Endothelial cell of umbilical vein (primary cell): ENCODE results near the gene PLXNA1. TPM values are rescaled to one million over a fixed set of nuclear protein-coding genes. Genes with fewer than 3 reads are reported as not detected.

Experiments used
- BruUV-seq: library from RNA; stranded (reverse); fragments of 400-500 nt; replicated peaks from 2 replicates; lab custom pipeline; 2021; lab: Mats Ljungman, UMichigan
- CTCF ChIA-PET: fragments of 300-600, 350-600 bp; sonication (Branson Sonifier 250); formaldehyde crosslinking; loops from one replicate; lab custom pipeline; 2021; ENCODE audit warnings: antibody characterized with exemption, inconsistent platforms; lab: Charles Lee
- POLR2A ChIA-PET: fragments of 300-600, 350-600 bp; sonication (Branson Sonifier 250); formaldehyde crosslinking; loops from one replicate; lab custom pipeline; 2021; ENCODE audit warnings: antibody characterized with exemption, inconsistent platforms; lab: Charles Lee
- DNase-seq: peaks from one replicate; pipeline ENCODE4 v3.0.0-alpha.2; 2011; ENCODE audit warnings: low read depth, low spot score
- FAIRE-seq: peaks from 2 replicates; lab custom pipeline; 2011; peaks lifted over from hg19 to GRCh38; lab: Jason Lieb, UNC
- H2AFZ ChIP-seq: 2 replicates; pipeline ENCODE4 v1.6.0; 2012; ENCODE audit warnings: low read depth, low read length, control low read depth, inconsistent platforms
- H3K27ac ChIP-seq: 2 replicates; pipeline ENCODE4 v1.5.1; 2011; ENCODE audit warnings: low read depth, mild to moderate bottlenecking, control low read depth, low read length, moderate library complexity; ENCODE audit not compliant: insufficient read depth
- H3K27me3 ChIP-seq, 2 experiments: 2 replicates each; pipeline versions ENCODE4 v1.6.0 to v1.6.1; 2011; ENCODE audit warnings: low read length in 2 of 2, mixed read lengths in 1 of 2; ENCODE audit not compliant: control insufficient read depth in 2 of 2, insufficient read depth in 2 of 2
- H3K36me3 ChIP-seq, 2 experiments: 2 replicates in 1 of 2; 3 replicates in 1 of 2; pipeline ENCODE4 v1.5.1; 2011; ENCODE audit warnings: low read length in 2 of 2, mild to moderate bottlenecking in 1 of 2, moderate library complexity in 1 of 2; ENCODE audit not compliant: control insufficient read depth in 2 of 2, insufficient read depth in 2 of 2; ENCODE audit errors: extremely low read depth in 1 of 2
- H3K4me1 ChIP-seq: 3 replicates; pipeline ENCODE4 v1.5.1; 2011; ENCODE audit warnings: mild to moderate bottlenecking, low read length; ENCODE audit not compliant: control insufficient read depth, insufficient read depth; ENCODE audit errors: extremely low read depth
- H3K4me2 ChIP-seq: 2 replicates; pipeline ENCODE4 v1.6.1; 2011; ENCODE audit warnings: low read length, control low read depth, mixed read lengths; ENCODE audit not compliant: insufficient read depth
- H3K4me3 ChIP-seq, 3 experiments: fragments of 200-600 bp in 1 of 3; sonication (generic), shearing (Covaris generic) in 1 of 3; replicated peaks in 1 of 3; 2 replicates each; pipeline ENCODE4 v1.5.1; 2011 to 2016; ENCODE audit warnings: control low read depth in 3 of 3, low read length in 3 of 3, mild to moderate bottlenecking in 2 of 3, inconsistent platforms in 1 of 3, low read depth in 1 of 3, moderate library complexity in 1 of 3; ENCODE audit not compliant: insufficient read depth in 1 of 3
- H3K79me2 ChIP-seq: 2 replicates; pipeline ENCODE4 v1.6.0; 2012; ENCODE audit warnings: low read length, inconsistent platforms; ENCODE audit not compliant: control insufficient read depth, insufficient read depth
- H3K9ac ChIP-seq: replicated peaks from 2 replicates; pipeline ENCODE3; 2011; ENCODE audit warnings: low read length, control low read depth; ENCODE audit not compliant: insufficient read depth; ENCODE audit errors: extremely low read depth
- H3K9me1 ChIP-seq: replicated peaks from 3 replicates; pipeline ENCODE4 v1.6.0; 2011; ENCODE audit warnings: mild to moderate bottlenecking, low read length; ENCODE audit not compliant: control insufficient read depth, insufficient read depth; ENCODE audit errors: extremely low read depth
- H3K9me3 ChIP-seq: replicated peaks from 2 replicates; pipeline ENCODE4 v1.5.1; 2012; ENCODE audit warnings: low read length, inconsistent platforms; ENCODE audit not compliant: control insufficient read depth, insufficient read depth
- H4K20me1 ChIP-seq: replicated peaks from 2 replicates; pipeline ENCODE3; 2011; ENCODE audit warnings: mild to moderate bottlenecking, low read length; ENCODE audit not compliant: control insufficient read depth, insufficient read depth; ENCODE audit errors: extremely low read depth
- CTCF ChIP-seq, 2 donors: IDR thresholded peaks; 1 replicate in 1 of 2; 2 replicates in 1 of 2; pipeline ENCODE4 v1.5.1; 2011; ENCODE audit warnings: low read length in 2 of 2, mild to moderate bottlenecking in 2 of 2, moderate library complexity in 2 of 2, control low read depth in 1 of 2, inconsistent platforms in 1 of 2, low read depth in 1 of 2; ENCODE audit not compliant: insufficient read depth in 1 of 2; ENCODE audit errors: extremely low read depth in 1 of 2
- EZH2 ChIP-seq: IDR thresholded peaks from 2 replicates; pipeline ENCODE4 v1.6.1; 2012; ENCODE audit warnings: borderline replicate concordance, low read depth, mild to moderate bottlenecking, moderate library complexity, low read length, inconsistent platforms; ENCODE audit not compliant: severe bottlenecking
- FOS ChIP-seq: IDR thresholded peaks from 2 replicates; pipeline ENCODE4 v1.6.1; 2011; ENCODE audit warnings: mild to moderate bottlenecking, low read length, moderate library complexity, borderline replicate concordance; ENCODE audit not compliant: insufficient read depth
- GATA2 ChIP-seq: IDR thresholded peaks from 2 replicates; pipeline ENCODE4 v1.7.0; 2011; ENCODE audit warnings: low read depth, mild to moderate bottlenecking, moderate library complexity, mixed read lengths, low read length; ENCODE audit not compliant: insufficient read length, insufficient read depth
- JUN ChIP-seq: IDR thresholded peaks from 2 replicates; pipeline ENCODE4 v1.6.1; 2011; ENCODE audit warnings: borderline replicate concordance, low read depth; ENCODE audit not compliant: insufficient read length, insufficient read depth
- MAX ChIP-seq: IDR thresholded peaks from 2 replicates; pipeline ENCODE4 v1.6.1; 2011; ENCODE audit not compliant: insufficient read depth, insufficient read length
- MYC ChIP-seq: IDR thresholded peaks from one replicate; pipeline ENCODE4 v1.6.1; 2011; ENCODE audit warnings: mild to moderate bottlenecking, low read depth, low read length
- POLR2A ChIP-seq: IDR thresholded peaks from 2 replicates; pipeline ENCODE4 v1.6.1; 2012; ENCODE audit warnings: low read depth, mild to moderate bottlenecking, control low read depth, low read length
- POLR2AphosphoS5 ChIP-seq: IDR thresholded peaks from 2 replicates; pipeline ENCODE4 v1.6.1; 2012; ENCODE audit warnings: low read depth, mild to moderate bottlenecking, control low read depth, low read length, moderate library complexity; ENCODE audit not compliant: insufficient read depth
- dilution Hi-C: fragments of 300-500 bp; cut with MboI; formaldehyde crosslinking; loops from one replicate; pipeline ENCODE4 v1.15.0; 2019; ENCODE audit warnings: low sequenced_read_pairs; ENCODE audit not compliant: extremely low pct_ligation_motif_present
- intact Hi-C: fragments of 100-400 bp; cut with micrococcal nuclease; formaldehyde crosslinking; loops from one replicate; pipeline ENCODE4 v1.10.0; 2022
- polyA plus RNA-seq, 4 experiments: library from polyadenylated mRNA; depleted of rRNA in 3 of 4; stranded (reverse) in 3 of 4; unstranded in 1 of 4; fragments of >200 nt; gene quantifications; 2 replicates each; pipeline versions ENCODE4 v1.2.1 to v1.2.3, GENCODE V29; 2011 to 2012; ENCODE audit warnings: missing spikeins in 1 of 4
- total RNA-seq: library from RNA; stranded (reverse); gene quantifications from 2 replicates; pipeline ENCODE4 v1.2.3, GENCODE V29; 2021

The PLXNA1 gene
- total and polyA plus RNA-seq, 2 donors (not counting 3 experiments of a cell fraction or from before 2014, with no cell fraction given): 14.1 to 18.4 TPM

GRCh38 chr3:127014536-127015281, 31.8 kb downstream of the PLXNA1 start:
- BruUV-seq: no TSS peak
- peaks cover 0 to 3% of the 10 kb centered on the region in 2 experiments for H3K36me3 ChIP-seq

More at GRCh38 chr3:127014536-127015281, 31.8 kb downstream of the PLXNA1 start:
- POLR2A ChIA-PET: no interaction called here
- no peak for TF ChIP-seq CTCF (IDR thresholded peaks at IDR 0.05; ENCODE audit: extremely low read depth in 1 of 2, insufficient read depth in 1 of 2, low read depth in 1 of 2, low read length in 2 of 2)
- no peak for TF ChIP-seq POLR2A
- TF ChIP-seq FOS: no peak
- TF ChIP-seq EZH2: no peak
- TF ChIP-seq GATA2: no peak
- TF ChIP-seq JUN: no peak
- TF ChIP-seq MAX: no peak
- no peak for TF ChIP-seq POLR2AphosphoS5
- no peak for TF ChIP-seq MYC
- Histone ChIP-seq H3K9me1 (no peaks in the 10 kb centered on the region), H3K9ac (no peak overlapping the region), H3K4me1 (no peaks in the 10 kb centered on the region), H3K27me3 (no peaks in the 10 kb centered on the region), H3K79me2 (no peaks in the 10 kb centered on the region), H3K4me2 (no peak overlapping the region), H3K9me3 (no peaks in the 10 kb centered on the region), H3K4me3 (no peak overlapping the region), H2AFZ (no peak overlapping the region), H4K20me1 (no peaks in the 10 kb centered on the region), H3K27ac (no peak overlapping the region)
- DNase-seq: no peak
- dilution Hi-C loops: no loop called here
- intact Hi-C loops: no loop called here
- CTCF ChIA-PET: no interaction called here
- no peak for FAIRE-seq
